Suprapubic skin (tissue), 3 donors: Measurements from ENCODE around the gene ATP1B4.

ENCODE experiments used
- EP300 ChIP-seq: sonication (generic); formaldehyde crosslinking; IDR thresholded peaks from one replicate; pipeline ENCODE4 v1.6.1; 2017; ENCODE audit warnings: antibody characterized with exemption
- TF ChIP-seq, protein P1 (sequence below), 2 donors: fragments of 200-600 bp in 1 of 2; fragments of 450-650 bp in 1 of 2; sonication (generic) in 1 of 2; IDR thresholded peaks; one replicate each; pipeline ENCODE4 v1.5.1; 2016 to 2019; ENCODE audit warnings: antibody characterized with exemption in 2 of 2, mild to moderate bottlenecking in 1 of 2, moderate library complexity in 1 of 2

GRCh38 chrX:120361764-120362305 is at the start of gene ATP1B4:
- TF ChIP-seq, protein P1, sequence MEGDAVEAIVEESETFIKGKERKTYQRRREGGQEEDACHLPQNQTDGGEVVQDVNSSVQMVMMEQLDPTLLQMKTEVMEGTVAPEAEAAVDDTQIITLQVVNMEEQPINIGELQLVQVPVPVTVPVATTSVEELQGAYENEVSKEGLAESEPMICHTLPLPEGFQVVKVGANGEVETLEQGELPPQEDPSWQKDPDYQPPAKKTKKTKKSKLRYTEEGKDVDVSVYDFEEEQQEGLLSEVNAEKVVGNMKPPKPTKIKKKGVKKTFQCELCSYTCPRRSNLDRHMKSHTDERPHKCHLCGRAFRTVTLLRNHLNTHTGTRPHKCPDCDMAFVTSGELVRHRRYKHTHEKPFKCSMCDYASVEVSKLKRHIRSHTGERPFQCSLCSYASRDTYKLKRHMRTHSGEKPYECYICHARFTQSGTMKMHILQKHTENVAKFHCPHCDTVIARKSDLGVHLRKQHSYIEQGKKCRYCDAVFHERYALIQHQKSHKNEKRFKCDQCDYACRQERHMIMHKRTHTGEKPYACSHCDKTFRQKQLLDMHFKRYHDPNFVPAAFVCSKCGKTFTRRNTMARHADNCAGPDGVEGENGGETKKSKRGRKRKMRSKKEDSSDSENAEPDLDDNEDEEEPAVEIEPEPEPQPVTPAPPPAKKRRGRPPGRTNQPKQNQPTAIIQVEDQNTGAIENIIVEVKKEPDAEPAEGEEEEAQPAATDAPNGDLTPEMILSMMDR (IDR thresholded peaks at IDR 0.05), result no peak
- no peak for TF ChIP-seq EP300
